GM21529 (cell line): ENCODE results near the gene CCDC146.
"Not testable (repeated sequence)": the region's sequence is repeated elsewhere in the genome, so short reads cannot be mapped to it uniquely, and the experiment has no call there.

Source experiments
- ATAC-seq: cut with Tn5 transposase; IDR thresholded peaks from one replicate; pipeline ENCODE4 v1.9.1; 2021; ENCODE audit not compliant: unreplicated experiment

CCDC146 gene, protein sequence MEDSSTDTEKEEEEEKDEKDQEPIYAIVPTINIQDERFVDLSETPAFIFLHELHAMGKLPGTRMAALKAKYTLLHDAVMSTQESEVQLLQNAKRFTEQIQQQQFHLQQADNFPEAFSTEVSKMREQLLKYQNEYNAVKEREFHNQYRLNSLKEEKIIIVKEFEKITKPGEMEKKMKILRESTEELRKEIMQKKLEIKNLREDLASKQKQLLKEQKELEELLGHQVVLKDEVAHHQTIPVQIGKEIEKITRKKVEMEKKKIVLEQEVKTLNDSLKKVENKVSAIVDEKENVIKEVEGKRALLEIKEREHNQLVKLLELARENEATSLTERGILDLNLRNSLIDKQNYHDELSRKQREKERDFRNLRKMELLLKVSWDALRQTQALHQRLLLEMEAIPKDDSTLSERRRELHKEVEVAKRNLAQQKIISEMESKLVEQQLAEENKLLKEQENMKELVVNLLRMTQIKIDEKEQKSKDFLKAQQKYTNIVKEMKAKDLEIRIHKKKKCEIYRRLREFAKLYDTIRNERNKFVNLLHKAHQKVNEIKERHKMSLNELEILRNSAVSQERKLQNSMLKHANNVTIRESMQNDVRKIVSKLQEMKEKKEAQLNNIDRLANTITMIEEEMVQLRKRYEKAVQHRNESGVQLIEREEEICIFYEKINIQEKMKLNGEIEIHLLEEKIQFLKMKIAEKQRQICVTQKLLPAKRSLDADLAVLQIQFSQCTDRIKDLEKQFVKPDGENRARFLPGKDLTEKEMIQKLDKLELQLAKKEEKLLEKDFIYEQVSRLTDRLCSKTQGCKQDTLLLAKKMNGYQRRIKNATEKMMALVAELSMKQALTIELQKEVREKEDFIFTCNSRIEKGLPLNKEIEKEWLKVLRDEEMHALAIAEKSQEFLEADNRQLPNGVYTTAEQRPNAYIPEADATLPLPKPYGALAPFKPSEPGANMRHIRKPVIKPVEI

DNA sequence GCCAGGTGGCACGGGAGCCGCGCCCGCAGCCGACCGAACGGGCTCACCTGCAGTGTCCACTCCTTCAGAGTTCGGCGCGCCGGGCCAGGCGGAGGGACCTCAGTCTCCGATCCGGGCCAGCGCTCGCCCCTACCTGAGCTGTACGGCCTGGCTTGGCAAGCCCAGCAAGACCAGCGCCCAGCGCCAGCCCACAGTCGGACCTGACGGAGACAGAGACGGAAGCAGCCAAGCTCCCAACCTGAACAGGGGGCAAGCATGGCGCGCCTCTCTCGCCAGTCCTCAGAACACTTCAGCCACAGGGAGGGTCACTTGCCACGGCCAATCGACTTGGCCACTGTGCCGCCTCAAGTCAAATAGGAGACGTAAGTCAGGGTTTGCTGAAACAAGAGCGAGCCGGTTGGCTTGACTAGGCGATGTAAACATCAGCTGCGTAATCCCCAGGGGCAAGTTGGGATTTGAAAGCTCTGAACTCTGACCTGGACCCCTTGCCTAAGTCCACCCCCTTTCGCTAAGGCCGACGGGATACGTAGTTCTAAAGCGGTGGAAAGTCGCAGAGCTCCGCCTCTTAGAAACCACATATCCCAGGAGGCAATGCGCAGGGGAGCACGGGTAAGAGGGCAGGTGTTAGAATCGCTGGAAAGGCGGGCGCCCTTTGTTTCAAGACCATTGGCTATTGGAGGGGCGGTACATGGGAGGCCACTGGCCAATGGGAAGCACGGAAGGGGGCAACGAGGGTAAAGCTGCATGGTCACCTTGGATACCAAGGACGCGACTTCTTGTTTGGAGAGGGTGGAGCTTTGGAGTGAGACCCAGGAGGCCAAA lies at the start of gene CCDC146:
CCDC146 (plus strand) TSS at position 756 of the 822 bp plus-strand sequence. CDS start 45,054 bp downstream, outside the sequence.
- ATAC-seq: peak; percentile 99

DNA sequence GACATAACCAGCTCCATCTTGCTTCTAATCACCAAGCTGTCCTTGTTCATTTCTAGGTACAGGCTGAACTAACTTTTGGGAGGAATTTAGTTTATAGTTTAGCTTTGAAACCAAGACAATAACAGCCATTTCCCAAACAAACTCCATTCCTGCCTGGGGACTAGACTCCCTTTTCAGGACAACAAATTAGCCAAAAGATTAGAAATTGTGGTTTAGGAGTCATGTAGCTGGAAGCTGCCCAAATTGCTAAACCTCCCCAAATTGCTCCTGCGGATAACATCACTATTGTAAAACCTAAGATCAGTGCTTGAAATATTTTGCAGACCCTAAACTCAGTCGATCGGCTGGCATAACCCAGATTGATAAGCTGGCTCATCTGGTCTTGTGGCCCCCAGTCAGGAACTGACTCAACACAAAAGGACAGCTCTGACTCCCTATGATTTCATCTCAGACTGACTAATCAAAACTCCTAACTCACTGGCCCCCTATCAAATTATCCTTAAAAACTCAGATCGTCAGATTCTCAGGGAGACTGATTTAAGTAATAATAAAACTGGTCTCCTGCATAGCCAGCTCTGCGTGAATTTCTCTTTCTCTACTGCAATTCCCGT lies 47.5 kb upstream of the CCDC146 start:
- not testable (repeated sequence) for ATAC-seq

DNA sequence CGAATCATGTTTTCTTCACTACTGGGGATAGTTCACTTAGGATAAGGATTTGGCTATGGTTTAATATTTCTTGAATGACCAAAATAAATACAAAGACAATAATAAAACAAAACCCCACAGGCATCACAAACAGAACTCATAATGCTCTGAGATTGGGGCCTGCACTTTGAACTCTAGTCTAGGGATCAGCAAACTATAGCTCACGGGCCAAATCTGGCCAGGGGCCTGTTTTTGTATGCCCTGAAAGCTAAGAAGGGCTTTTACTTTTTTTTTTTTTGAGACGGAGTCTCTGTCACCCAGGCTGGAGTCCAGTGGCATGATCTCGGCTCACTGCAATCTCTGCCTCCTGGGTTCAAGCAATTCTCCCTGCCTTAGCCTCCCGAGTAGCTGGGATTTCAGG lies 45.4 kb upstream of the CCDC146 start:
- ATAC-seq: not testable (repeated sequence)

DNA sequence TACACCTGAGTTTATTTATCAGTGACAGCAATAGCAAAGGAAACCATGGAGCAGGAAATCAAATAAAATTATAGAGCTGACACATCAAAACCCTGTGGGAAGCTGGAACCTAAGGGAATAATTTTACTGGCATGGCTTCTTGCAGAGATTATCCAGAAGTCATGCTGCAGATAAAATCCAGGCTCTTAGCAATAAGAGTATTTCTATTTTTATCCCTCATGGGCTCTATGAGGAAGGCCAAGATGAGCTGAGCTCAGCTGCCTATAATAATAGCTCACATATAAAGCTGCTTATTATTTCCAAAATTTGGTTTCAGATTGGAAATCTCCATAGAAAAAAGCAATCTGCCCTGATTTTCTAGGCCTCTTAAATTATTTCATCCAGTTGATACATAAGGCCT lies 43.3 kb upstream of the CCDC146 start:
- ATAC-seq: not testable (repeated sequence)

DNA sequence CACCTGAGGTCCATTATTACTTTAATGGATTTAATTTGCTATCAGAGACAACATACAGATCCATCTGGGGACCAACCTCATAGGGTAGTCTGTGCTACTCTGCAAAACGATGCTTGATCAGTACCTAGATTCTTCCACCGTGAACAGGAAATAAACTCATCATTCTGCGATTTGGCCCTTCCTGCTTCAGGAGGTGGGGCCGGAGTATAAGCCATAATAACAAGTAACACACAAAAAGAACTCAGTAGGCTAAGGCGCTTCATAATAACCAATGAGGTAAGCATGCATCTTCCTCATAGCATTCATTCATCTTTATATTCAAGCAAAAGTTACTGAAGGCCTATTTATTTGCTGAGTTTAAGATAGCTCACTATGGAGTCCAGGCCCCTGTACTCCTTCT lies 42.8 kb upstream of the CCDC146 start:
- ATAC-seq: not testable (repeated sequence)

DNA sequence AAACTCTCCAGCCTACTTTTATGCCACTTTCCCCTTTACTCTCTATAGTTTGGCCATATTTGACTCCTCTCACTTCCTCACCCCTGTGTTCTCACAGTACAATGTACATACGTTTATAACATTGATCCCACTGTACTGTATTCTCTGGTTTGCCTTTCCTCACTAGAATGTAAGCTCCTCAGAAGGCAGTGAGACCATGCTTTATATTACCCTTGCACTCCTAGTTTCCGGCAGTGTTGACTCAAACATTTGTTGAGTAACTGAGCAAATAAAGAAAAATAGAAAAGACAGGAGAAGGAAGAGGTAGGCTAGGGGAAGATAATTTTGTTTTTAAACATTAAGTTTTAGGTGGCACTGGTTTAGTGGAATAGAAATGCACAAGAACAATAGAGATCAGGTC lies 42.2 kb upstream of the CCDC146 start:
- ATAC-seq: not testable (repeated sequence)

DNA sequence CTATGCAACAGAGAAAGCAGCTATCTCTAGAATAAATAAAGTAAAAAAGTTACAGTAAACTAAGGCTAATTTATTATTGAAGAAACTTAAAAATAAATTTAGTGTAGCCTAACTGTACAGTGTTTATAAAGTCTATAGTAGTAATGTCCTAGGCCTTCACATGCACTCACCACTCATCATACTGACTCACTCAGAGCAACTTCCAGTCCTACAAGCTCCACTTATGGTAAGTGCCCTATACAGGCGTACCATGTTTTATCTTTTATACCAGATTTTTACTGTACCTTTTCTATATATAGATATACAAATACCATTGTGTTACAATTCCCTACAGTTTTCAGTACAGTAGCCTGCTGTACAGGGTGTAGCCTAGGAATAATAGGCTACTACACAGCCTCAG lies 40.2 kb upstream of the CCDC146 start:
- ATAC-seq: not testable (repeated sequence)

DNA sequence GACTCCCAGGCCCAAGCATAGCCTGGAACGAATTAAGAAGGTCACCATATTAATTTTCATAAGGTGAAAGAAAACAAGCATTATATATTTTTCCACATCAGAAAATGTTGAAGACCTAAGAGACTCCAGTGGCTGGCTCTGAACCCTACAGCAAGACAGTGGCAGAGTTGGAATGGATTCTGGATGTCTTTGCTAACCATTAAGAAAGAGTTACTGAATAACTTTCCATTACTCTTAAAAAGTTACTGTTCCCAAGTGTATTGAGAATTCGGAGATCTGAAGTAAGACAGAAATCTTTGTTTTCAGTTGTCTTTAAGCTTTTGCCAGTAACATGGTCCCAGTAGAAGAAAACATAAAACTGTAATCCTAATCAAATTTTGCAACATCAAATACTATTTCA lies 30.1 kb upstream of the CCDC146 start:
- not testable (repeated sequence) for ATAC-seq

DNA sequence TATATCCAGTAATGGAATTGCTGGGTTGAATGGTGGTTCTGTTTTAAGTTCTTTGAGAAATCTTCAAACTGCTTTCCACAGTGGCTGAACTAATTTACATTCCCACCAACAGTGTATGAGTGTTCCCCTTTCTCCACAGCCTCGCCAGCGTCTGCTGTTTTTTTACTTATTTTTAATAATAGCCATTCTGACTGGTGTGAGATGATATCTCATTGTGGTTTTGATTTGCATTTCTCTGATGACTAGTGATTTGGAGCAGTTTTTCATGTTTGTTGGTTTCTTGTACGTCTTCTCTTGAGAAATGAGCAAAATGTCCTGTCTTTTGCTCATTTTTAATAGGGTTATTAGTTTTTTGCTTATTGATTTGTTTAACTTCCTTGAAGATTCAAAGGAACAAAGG lies 21.9 kb upstream of the CCDC146 start:
- not testable (repeated sequence) for ATAC-seq

DNA sequence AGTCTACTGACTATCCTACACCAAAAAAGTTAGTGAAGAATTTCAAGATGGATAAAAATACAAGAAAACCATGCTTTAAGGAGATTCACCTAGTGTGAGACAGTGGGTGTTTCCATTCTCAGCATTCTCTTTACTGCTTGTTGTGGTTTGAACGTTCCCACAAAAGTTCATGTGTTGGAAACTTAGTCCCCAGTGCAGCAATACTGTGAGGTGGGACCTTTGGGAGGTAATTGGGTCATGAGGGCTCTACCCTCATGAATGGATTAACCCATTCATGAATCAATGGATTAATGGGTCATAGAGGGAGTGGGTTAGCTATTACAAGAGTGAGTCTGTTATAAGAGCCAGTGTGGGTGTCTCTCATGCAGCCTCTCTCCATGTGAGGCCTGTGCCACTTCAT lies 21.2 kb upstream of the CCDC146 start:
- not testable (repeated sequence) for ATAC-seq

DNA sequence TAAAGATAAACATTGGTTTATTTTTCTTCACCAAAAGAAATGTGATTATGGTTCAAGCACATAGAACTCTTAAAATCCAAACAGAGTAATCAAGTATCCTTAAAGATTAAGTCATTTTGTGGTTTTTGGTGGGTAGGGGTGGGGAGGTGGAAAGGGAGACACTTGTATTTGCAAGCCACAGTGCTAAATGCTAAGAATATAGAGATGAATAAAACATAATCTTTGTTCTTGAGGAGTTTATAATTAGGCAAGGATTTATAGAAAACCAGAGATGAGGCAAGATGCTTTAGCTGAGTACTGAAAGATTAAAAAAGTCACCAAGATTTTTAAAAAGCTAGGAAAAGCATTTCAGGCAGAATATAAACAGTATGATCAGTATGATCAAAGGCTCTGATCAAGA lies 19.7 kb upstream of the CCDC146 start:
- not testable (repeated sequence) for ATAC-seq

DNA sequence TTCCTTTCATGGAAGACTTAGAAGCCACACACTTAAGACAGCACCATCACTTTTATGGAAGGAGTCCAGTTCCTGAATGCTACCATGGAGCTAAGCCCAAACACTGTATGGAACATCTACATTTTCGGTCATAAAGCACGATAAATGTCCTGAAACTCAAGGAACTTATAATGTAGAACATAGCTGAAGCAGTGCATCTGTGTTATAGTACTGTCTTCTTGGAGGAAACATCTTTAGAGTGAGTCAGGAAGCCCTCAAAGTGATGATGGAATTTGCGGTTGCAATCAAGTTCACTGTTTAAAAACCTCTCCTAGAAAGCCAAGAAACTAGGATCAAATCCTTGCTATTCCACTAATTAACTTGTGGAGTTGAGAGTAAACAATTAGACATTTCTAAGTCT lies 16.5 kb upstream of the CCDC146 start:
- ATAC-seq: not testable (repeated sequence)

DNA sequence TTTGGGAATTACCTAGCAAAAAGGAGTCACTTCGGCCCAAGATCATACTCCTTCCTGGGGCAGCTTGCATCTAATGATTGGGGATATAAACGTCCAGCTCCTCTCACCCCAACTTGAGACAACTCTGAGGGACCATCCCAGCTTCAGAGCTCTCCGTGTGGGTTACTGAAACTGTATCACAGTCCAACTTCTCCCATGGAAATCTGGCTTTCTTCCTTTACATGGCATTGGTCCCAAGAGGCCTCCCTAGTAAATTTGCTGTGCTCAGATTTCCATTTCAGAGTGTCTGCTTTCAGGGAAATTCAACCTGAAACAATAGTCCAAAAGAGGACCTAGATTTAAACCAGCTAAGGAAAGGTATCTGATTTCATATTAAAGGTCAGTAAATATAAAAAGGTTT lies 14.8 kb upstream of the CCDC146 start:
- ATAC-seq: not testable (repeated sequence)

DNA sequence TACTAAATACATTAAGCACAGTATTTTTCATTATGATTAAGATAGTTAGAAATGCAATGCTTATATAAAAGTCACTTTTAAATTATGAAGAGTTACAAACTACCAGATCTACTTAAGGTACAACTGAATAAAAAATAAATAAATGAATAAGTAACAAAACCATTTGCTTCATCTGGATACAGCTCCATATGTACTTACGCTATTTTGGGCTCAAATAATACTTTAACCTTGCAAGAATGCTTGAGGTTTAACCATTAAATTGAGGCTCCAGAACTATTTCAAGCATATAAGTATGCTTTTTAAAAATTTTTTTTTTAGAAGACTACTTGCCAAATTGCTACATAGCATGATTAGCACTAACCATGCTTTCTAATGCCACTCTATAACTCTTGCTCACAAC lies 14.1 kb upstream of the CCDC146 start:
- not testable (repeated sequence) for ATAC-seq

DNA sequence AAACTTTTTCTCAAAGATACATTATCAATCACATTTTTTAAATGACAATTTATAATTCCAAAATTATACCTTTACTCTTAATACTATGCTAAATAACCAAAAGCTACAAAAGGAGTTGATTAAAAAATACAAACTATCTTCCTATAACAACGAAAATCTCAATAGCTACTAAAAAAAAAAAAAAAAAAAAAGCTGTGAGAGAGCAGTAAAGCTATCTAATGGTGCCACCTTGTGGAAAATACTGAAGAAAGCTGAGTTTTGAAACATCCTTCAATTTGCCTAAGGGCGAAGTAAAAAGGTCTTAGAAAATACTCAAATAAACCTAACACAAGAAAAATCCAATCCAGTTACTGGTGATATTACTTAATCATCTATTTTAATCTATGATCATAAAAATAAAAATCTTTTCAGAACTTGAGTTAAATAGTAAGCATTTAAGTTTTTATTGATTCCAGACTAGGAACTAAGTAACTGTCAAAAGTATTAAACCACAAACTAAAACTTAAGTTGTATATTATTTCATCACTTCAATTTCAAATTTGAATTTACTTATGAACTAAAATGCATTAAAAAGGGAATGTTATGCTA lies 9.6 kb upstream of the CCDC146 start:
- ATAC-seq: not testable (repeated sequence)

DNA sequence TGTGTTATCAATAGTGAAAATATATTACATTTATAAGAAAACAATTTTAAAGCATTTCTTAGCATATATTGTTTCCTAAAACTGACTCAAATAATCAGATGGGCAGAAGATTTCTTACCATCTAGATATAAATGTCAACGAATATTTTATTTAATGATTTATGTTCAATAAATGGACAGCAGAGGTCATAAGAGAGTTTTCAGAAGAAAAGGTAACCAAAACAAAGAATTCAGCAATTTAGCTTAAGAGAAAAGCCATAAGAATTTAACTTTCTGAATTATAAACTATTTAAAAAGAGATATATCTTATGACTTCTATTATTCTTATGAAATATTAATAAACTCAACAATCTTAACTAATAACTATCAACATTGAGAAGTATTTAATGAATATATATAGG lies 3.1 kb downstream of the CCDC146 start:
- not testable (repeated sequence) for ATAC-seq

DNA sequence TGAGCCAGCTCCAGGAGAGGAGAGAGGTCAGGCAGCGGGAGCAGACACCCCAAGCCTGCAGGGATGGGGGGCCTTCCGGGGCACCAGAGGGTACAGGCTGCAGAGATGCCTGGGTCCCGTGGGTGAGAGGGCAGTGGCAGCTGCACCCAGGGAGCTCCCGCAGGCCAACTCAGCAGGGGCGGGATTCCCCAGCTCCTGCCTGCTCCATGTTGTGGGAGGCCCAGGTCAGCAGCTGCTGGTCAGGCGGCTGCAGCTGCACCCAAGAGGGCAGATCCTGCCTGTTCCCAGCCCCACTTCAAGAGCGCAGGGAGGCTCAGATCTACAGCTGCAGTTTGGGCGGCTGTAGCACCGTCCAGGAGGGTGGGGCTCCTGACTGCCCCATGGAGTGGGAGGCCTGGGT lies 4.6 kb downstream of the CCDC146 start:
- not testable (repeated sequence) for ATAC-seq

DNA sequence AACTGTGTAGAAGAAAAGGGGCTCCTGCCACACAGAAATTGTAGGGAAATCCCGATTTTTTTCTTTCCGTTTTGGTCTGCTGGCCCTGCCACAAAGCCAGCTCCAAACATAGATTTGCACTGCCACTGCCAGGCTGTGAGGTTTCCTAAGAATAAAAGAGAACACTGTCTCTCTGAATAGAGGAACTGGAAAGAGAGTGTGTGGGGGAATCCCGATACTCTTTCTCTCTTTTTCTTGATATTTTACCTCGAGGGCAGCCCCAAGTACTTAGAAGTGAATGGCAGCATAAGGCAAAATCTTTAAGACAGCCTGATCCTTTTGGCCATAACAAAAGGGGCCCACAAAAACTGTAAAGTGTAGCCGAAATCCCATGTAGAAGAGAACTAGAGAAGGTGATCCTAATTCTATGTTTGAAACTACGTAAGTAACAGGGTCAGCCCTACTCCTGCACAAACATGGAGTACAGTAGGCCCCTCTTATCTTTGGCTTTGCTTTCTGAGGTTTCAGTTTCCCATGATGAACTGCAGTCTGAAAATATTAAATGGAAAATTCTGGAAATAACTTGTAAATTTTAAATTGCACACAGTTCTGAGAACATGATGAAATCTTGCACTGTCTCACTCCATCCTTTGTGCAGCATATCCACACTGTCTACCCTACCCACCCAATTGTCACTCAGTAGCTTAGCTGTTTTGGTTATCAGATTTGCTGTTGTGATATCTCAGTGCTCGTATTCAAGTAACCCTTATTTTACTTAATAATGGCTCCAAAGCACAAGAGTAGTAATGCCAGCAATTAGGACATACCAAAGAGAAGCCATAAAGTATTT lies 6.4 kb downstream of the CCDC146 start:
- peak; percentile 88 for ATAC-seq

DNA sequence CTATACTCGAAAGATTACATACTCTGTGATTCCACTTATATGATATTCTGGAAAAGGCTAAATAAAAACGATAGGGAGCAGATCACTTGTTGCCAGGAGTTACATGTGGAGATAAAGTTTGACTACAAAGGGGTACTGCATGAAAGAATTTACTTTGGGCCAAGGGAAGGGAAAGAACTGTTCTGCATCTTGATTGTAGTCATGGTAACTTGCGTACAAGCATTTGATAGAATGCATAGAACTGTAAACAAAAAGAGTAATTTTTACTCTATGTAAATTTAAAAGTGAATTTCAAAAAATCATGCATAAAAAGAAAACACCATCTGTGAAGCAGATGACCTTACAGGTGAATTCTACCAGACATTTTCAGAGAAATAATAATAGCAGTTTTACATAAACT lies 9.4 kb downstream of the CCDC146 start:
- ATAC-seq: not testable (repeated sequence)
